DND-41 (cell line): Measurements from ENCODE around the gene GNB5.

Source experiments
- EZH2 ChIP-seq: IDR thresholded peaks from 3 replicates; pipeline ENCODE4 v1.6.1; 2012; ENCODE audit warnings: borderline replicate concordance, low read depth, mild to moderate bottlenecking, moderate library complexity, low read length, inconsistent platforms; ENCODE audit not compliant: severe bottlenecking
- TF ChIP-seq, protein P1 (sequence below): IDR thresholded peaks from 2 replicates; pipeline ENCODE4 v1.5.1; 2012; ENCODE audit warnings: borderline replicate concordance, low read length, moderate library complexity, mild to moderate bottlenecking; ENCODE audit not compliant: poor library complexity, severe bottlenecking; ENCODE audit errors: extremely low read depth

DNA sequence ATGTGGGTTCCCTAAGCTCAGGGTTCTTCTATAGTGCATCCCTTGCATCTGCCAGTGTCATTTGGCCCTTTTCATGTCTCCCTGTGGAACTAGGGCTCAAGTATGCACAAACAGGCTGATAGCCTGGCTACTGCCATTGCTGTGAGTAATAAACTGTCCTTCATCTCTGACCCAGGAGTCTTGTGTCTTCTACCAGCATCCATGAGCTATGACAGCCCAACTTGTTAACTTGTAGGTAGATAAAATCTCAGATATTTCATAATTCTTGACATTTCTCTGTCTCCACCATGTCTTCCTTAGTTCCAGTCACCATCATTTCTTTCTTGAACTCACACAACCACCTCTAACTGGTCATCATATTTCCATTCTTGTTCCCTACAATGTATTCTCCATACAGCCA is 59.1 kb downstream of the GNB5 start:
- TF ChIP-seq, protein P1, sequence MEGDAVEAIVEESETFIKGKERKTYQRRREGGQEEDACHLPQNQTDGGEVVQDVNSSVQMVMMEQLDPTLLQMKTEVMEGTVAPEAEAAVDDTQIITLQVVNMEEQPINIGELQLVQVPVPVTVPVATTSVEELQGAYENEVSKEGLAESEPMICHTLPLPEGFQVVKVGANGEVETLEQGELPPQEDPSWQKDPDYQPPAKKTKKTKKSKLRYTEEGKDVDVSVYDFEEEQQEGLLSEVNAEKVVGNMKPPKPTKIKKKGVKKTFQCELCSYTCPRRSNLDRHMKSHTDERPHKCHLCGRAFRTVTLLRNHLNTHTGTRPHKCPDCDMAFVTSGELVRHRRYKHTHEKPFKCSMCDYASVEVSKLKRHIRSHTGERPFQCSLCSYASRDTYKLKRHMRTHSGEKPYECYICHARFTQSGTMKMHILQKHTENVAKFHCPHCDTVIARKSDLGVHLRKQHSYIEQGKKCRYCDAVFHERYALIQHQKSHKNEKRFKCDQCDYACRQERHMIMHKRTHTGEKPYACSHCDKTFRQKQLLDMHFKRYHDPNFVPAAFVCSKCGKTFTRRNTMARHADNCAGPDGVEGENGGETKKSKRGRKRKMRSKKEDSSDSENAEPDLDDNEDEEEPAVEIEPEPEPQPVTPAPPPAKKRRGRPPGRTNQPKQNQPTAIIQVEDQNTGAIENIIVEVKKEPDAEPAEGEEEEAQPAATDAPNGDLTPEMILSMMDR: no peak
- no peak for TF ChIP-seq EZH2
